Gastroesophageal sphincter (tissue), 2 donors: ENCODE results near the gene MROH2A.

Experiments used
- POLR2A ChIP-seq, 2 donors: fragments of 450-650 bp; IDR thresholded peaks; one replicate each; pipeline ENCODE4 v1.6.1; 2017; ENCODE audit warnings: antibody characterized with exemption in 2 of 2, mild to moderate bottlenecking in 2 of 2, moderate library complexity in 1 of 2
- POLR2AphosphoS5 ChIP-seq: sonication (generic); formaldehyde crosslinking; IDR thresholded peaks from one replicate; pipeline ENCODE4 v1.6.1; 2017; ENCODE audit warnings: antibody characterized with exemption

DNA sequence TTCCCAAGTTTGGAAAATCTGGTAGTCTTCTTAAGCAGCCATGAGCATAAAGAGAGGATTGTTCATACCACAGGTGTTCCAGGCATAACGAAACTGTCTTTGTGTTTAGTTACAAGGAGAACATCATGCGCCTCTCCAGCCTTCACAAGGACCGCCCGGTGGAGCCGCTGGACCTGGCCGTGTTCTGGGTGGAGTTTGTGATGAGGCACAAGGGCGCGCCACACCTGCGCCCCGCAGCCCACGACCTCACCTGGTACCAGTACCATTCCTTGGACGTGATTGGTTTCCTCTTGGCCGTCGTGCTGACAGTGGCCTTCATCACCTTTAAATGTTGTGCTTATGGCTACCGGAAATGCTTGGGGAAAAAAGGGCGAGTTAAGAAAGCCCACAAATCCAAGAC, 6.0 kb upstream of the MROH2A start:
- TF ChIP-seq POLR2A (IDR thresholded peaks at IDR 0.05) (no peak), POLR2AphosphoS5 (no peak)
